GM23338 (cell line): Measurements from ENCODE around the gene PSD4. TPM values are rescaled to one million over a fixed set of nuclear protein-coding genes. Genes with fewer than 3 reads are reported as not detected.

Experiments used
- ATAC-seq: fragments of 200-7000 bp; cut with Tn5 transposase; 3 replicates; pipeline ENCODE4 v1.9.1; 2020
- DNase-seq: peaks from one replicate; pipeline ENCODE4 v3.0.0-alpha.2; 2015; ENCODE audit warnings: low spot score
- H2AFZ ChIP-seq: fragments of 200-600 bp; sonication (generic); 2 replicates; pipeline ENCODE4 v1.8.0; 2016; ENCODE audit warnings: antibody characterized with exemption, mild to moderate bottlenecking, moderate library complexity
- H3F3A ChIP-seq: fragments of 200-600 bp; sonication (generic); replicated peaks from 2 replicates; pipeline ENCODE4 v1.8.0; 2017; ENCODE audit warnings: antibody characterized with exemption, mixed run types, low read depth
- H3K27ac ChIP-seq: fragments of 200-600 bp; sonication (generic); 2 replicates; pipeline ENCODE4 v1.6.1; 2016; ENCODE audit warnings: low read depth
- H3K27me3 ChIP-seq: fragments of 200-600 bp; sonication (generic); 2 replicates; pipeline ENCODE4 v1.8.0; 2016; ENCODE audit warnings: mild to moderate bottlenecking, mixed run types, moderate library complexity; ENCODE audit not compliant: insufficient read depth
- H3K36me3 ChIP-seq: fragments of 200-600 bp; sonication (generic); 2 replicates; pipeline ENCODE4 v1.8.0; 2016; ENCODE audit warnings: mild to moderate bottlenecking; ENCODE audit not compliant: insufficient read depth
- H3K4me1 ChIP-seq: fragments of 200-600 bp; sonication (generic); 2 replicates; pipeline ENCODE4 v1.8.0; 2016; ENCODE audit warnings: mild to moderate bottlenecking, moderate library complexity; ENCODE audit not compliant: insufficient read depth
- H3K4me2 ChIP-seq: fragments of 200-600 bp; sonication (generic); 2 replicates; pipeline ENCODE4 v1.7.1; 2017; ENCODE audit warnings: mixed run types
- H3K4me3 ChIP-seq: fragments of 200-600 bp; sonication (generic); 2 replicates; pipeline ENCODE4 v1.6.1; 2016; ENCODE audit warnings: mixed run types
- H3K79me2 ChIP-seq: fragments of 200-600 bp; sonication (generic); replicated peaks from 2 replicates; pipeline ENCODE4 v1.8.0; 2017; ENCODE audit warnings: mild to moderate bottlenecking; ENCODE audit not compliant: insufficient read depth
- H3K9me2 ChIP-seq: fragments of 200-600 bp; sonication (generic); 2 replicates; pipeline ENCODE4 v1.8.0; 2017; ENCODE audit not compliant: insufficient read depth
- H4K20me1 ChIP-seq: fragments of 200-600 bp; sonication (generic); replicated peaks from 2 replicates; pipeline ENCODE4 v1.8.0; 2017; ENCODE audit warnings: mild to moderate bottlenecking; ENCODE audit not compliant: insufficient read depth
- H3K27ac Mint-ChIP-seq: 2 replicates; pipeline ENCODE4 v1.8.0; 2020; ENCODE audit warnings: inconsistent platforms, mild to moderate bottlenecking, moderate library complexity, mixed read lengths
- H3K27me3 Mint-ChIP-seq: 3 replicates; pipeline ENCODE4 v1.8.0; 2022; ENCODE audit warnings: low read depth, mild to moderate bottlenecking, moderate library complexity, mixed read lengths, inconsistent platforms; ENCODE audit not compliant: insufficient read depth, poor library complexity
- H3K36me3 Mint-ChIP-seq: 3 replicates; pipeline ENCODE4 v1.8.0; 2021; ENCODE audit warnings: low read depth, mild to moderate bottlenecking, inconsistent platforms, moderate library complexity, mixed read lengths
- H3K4me1 Mint-ChIP-seq: 3 replicates; pipeline ENCODE4 v1.8.0; 2020; ENCODE audit warnings: mild to moderate bottlenecking, inconsistent platforms, mixed read lengths
- H3K4me3 Mint-ChIP-seq: 3 replicates; pipeline ENCODE4 v1.8.0; 2021; ENCODE audit warnings: moderate library complexity, mild to moderate bottlenecking, inconsistent platforms, mixed read lengths
- H3K9me3 Mint-ChIP-seq: 3 replicates; pipeline ENCODE4 v1.8.0; 2020; ENCODE audit warnings: moderate library complexity, mild to moderate bottlenecking, inconsistent platforms, mixed read lengths
- CREB1 ChIP-seq: fragments of 250-450 bp; sonication (Bioruptor Pico); IDR thresholded peaks from 2 replicates; pipeline ENCODE4 v1.5.0; 2020; ENCODE audit warnings: low read depth, mild to moderate bottlenecking, moderate library complexity
- EZH2 ChIP-seq: fragments of 200-600 bp; sonication (generic); IDR thresholded peaks from one replicate; pipeline ENCODE4 v1.8.0; 2017; ENCODE audit warnings: antibody characterized with exemption, mild to moderate bottlenecking, low read depth; ENCODE audit not compliant: unreplicated experiment
- EZH2phosphoT487 ChIP-seq: fragments of 200-600 bp; sonication (generic); IDR thresholded peaks from one replicate; pipeline ENCODE4 v1.8.1; 2018; ENCODE audit warnings: antibody characterized with exemption; ENCODE audit not compliant: unreplicated experiment
- POLR2AphosphoS5 ChIP-seq: IDR thresholded peaks from 2 replicates; pipeline ENCODE4 v1.6.1; 2016; ENCODE audit warnings: antibody characterized with exemption, low read depth
- STAT1 ChIP-seq: IDR thresholded peaks from one replicate; pipeline ENCODE4 v1.6.1; 2016; ENCODE audit warnings: antibody characterized with exemption; ENCODE audit not compliant: unreplicated experiment
- ZNF114 ChIP-seq: fragments of 250-450 bp; sonication (Bioruptor Pico); IDR thresholded peaks from 2 replicates; pipeline ENCODE4 v1.5.0; 2020; ENCODE audit warnings: mild to moderate bottlenecking, moderate library complexity
- polyA plus RNA-seq: library from polyadenylated mRNA; unstranded; fragments of >200 nt; fragmentation: Nextera tagmentation; extraction: Ambion mirVana; gene quantifications from 2 replicates; pipeline ENCODE4 v1.2.1, GENCODE V29; 2016
- total RNA-seq: library from RNA; depleted of rRNA; stranded (reverse); fragments of >200 nt; shearing (Covaris generic); gene quantifications from 2 replicates; pipeline ENCODE4 v1.2.3, GENCODE V29; 2014
- TF ChIP-seq, protein P1 (sequence below), 2 experiments: fragments of 200-600 bp in 1 of 2; sonication (generic) in 1 of 2; conservative IDR thresholded peaks; 2 replicates each; pipeline versions ENCODE4 v1.5.1 to v1.6.1; 2016 to 2017; ENCODE audit warnings: antibody characterized with exemption in 2 of 2, low read depth in 2 of 2, mild to moderate bottlenecking in 2 of 2, moderate library complexity in 1 of 2
- TF ChIP-seq, protein P2 (sequence below): IDR thresholded peaks from 2 replicates; pipeline ENCODE4 v1.6.1; 2016; ENCODE audit warnings: antibody characterized with exemption
- TF ChIP-seq, protein P3 (sequence below): fragments of 250-450 bp; sonication (Bioruptor Pico); IDR thresholded peaks from 2 replicates; pipeline ENCODE4 v1.5.0; 2020; ENCODE audit warnings: mild to moderate bottlenecking, moderate library complexity
- TF ChIP-seq, protein P4 (sequence below): IDR thresholded peaks from one replicate; pipeline ENCODE4 v1.6.1; 2018; ENCODE audit warnings: antibody characterized with exemption; ENCODE audit not compliant: unreplicated experiment

PSD4 gene
- total and polyA plus RNA-seq, 2 experiments from 2014 or later = 0.06 to 0.66 TPM

DNA sequence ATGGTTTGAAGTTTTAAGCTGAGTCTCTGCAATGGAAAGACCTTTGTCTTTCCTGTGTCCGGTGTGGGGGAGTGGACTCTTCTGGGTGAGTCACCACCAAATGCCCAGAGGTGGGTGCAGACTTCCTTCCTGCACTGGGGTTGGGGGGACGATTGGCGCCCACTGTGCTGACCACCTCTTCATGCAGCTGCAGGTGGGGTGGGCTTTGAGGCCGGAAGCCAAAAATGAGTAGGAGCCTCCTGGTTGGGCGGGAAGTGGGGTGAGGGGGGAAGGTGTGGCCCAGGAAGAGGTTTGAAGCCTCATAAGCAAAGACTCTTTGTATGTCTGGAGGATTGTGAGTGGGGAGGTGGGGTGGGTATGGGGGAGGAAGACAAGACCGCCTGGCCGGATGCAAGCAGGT, 77.3 kb downstream of the PSD4 start (continued):
- TF ChIP-seq, protein P1, sequence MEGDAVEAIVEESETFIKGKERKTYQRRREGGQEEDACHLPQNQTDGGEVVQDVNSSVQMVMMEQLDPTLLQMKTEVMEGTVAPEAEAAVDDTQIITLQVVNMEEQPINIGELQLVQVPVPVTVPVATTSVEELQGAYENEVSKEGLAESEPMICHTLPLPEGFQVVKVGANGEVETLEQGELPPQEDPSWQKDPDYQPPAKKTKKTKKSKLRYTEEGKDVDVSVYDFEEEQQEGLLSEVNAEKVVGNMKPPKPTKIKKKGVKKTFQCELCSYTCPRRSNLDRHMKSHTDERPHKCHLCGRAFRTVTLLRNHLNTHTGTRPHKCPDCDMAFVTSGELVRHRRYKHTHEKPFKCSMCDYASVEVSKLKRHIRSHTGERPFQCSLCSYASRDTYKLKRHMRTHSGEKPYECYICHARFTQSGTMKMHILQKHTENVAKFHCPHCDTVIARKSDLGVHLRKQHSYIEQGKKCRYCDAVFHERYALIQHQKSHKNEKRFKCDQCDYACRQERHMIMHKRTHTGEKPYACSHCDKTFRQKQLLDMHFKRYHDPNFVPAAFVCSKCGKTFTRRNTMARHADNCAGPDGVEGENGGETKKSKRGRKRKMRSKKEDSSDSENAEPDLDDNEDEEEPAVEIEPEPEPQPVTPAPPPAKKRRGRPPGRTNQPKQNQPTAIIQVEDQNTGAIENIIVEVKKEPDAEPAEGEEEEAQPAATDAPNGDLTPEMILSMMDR (conservative IDR thresholded peaks at IDR 0.05; ENCODE audit: low read depth in 2 of 2) = no peak
- TF ChIP-seq EZH2phosphoT487 (no peak), CREB1 (CRISPR knock-in tag) (no peak), STAT1 (no peak)
- TF ChIP-seq, protein P2, sequence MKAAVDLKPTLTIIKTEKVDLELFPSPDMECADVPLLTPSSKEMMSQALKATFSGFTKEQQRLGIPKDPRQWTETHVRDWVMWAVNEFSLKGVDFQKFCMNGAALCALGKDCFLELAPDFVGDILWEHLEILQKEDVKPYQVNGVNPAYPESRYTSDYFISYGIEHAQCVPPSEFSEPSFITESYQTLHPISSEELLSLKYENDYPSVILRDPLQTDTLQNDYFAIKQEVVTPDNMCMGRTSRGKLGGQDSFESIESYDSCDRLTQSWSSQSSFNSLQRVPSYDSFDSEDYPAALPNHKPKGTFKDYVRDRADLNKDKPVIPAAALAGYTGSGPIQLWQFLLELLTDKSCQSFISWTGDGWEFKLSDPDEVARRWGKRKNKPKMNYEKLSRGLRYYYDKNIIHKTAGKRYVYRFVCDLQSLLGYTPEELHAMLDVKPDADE = no peak

DNA sequence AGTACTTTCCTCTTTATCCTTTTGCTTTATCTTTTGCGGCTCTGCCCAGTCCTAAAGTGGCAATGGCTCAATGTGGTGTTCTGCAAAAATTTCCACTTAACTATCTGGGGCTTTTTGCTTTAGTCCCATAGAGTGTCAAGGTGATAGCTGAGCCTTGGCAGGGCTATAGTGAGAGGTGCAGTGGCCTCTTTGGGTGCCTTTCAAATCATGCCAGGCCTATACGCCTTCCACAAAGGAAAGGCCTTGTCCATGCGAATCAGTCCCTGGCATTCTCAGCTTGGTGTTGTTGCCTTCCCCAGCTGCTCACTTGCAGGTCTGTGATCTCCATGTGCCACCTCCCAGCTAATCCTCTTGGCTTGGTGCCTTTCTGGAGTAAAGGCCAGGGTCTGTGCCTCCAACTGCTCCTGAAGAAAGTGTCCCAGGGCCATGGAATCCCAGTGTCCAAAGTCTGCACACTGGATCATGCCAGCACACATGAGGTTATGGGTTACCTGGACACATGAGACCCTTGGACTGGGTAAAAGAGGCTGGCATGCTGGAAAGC, 78.3 kb downstream of the PSD4 start:
- DNase-seq (no peak), ATAC-seq (no peak)
- Histone ChIP-seq H3K4me3 (no peak overlapping the region), H3K4me1 (peaks cover under 1% of the 10 kb centered on the region; the same call in 1 of the 2 replicates), H2AFZ (no peak overlapping the region), H3K27ac (no peak overlapping the region), H3F3A (no peaks in the 10 kb centered on the region), H4K20me1 (no peaks in the 10 kb centered on the region), H3K4me2 (no peak overlapping the region), H3K9me2 (no peaks in the 10 kb centered on the region), H3K79me2 (no peaks in the 10 kb centered on the region), H3K27me3 (no peaks in the 10 kb centered on the region), H3K36me3 (no peaks in the 10 kb centered on the region)
- peaks cover under 1% of the 10 kb centered on the region; the same call in 1 of the 3 replicates for H3K4me1 Mint-ChIP-seq
- H3K27ac Mint-ChIP-seq = no peak overlapping the region
- TF ChIP-seq EZH2 (no peak), ZNF114 (no peak), POLR2AphosphoS5 (no peak)
- TF ChIP-seq, protein P3, sequence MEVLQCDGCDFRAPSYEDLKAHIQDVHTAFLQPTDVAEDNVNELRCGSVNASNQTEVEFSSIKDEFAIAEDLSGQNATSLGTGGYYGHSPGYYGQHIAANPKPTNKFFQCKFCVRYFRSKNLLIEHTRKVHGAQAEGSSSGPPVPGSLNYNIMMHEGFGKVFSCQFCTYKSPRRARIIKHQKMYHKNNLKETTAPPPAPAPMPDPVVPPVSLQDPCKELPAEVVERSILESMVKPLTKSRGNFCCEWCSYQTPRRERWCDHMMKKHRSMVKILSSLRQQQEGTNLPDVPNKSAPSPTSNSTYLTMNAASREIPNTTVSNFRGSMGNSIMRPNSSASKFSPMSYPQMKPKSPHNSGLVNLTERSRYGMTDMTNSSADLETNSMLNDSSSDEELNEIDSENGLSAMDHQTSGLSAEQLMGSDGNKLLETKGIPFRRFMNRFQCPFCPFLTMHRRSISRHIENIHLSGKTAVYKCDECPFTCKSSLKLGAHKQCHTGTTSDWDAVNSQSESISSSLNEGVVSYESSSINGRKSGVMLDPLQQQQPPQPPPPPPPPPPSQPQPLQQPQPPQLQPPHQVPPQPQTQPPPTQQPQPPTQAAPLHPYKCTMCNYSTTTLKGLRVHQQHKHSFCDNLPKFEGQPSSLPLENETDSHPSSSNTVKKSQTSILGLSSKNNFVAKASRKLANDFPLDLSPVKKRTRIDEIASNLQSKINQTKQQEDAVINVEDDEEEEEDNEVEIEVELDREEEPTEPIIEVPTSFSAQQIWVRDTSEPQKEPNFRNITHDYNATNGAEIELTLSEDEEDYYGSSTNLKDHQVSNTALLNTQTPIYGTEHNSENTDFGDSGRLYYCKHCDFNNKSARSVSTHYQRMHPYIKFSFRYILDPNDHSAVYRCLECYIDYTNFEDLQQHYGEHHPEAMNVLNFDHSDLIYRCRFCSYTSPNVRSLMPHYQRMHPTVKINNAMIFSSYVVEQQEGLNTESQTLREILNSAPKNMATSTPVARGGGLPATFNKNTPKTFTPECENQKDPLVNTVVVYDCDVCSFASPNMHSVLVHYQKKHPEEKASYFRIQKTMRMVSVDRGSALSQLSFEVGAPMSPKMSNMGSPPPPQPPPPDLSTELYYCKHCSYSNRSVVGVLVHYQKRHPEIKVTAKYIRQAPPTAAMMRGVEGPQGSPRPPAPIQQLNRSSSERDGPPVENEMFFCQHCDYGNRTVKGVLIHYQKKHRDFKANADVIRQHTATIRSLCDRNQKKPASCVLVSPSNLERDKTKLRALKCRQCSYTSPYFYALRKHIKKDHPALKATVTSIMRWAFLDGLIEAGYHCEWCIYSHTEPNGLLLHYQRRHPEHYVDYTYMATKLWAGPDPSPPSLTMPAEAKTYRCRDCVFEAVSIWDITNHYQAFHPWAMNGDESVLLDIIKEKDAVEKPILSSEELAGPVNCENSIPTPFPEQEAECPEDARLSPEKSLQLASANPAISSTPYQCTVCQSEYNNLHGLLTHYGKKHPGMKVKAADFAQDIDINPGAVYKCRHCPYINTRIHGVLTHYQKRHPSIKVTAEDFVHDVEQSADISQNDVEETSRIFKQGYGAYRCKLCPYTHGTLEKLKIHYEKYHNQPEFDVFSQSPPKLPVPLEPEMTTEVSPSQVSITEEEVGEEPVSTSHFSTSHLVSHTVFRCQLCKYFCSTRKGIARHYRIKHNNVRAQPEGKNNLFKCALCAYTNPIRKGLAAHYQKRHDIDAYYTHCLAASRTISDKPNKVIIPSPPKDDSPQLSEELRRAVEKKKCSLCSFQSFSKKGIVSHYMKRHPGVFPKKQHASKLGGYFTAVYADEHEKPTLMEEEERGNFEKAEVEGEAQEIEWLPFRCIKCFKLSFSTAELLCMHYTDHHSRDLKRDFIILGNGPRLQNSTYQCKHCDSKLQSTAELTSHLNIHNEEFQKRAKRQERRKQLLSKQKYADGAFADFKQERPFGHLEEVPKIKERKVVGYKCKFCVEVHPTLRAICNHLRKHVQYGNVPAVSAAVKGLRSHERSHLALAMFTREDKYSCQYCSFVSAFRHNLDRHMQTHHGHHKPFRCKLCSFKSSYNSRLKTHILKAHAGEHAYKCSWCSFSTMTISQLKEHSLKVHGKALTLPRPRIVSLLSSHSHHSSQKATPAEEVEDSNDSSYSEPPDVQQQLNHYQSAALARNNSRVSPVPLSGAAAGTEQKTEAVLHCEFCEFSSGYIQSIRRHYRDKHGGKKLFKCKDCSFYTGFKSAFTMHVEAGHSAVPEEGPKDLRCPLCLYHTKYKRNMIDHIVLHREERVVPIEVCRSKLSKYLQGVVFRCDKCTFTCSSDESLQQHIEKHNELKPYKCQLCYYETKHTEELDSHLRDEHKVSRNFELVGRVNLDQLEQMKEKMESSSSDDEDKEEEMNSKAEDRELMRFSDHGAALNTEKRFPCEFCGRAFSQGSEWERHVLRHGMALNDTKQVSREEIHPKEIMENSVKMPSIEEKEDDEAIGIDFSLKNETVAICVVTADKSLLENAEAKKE (CRISPR knock-in tag) = no peak
- TF ChIP-seq, protein P4, sequence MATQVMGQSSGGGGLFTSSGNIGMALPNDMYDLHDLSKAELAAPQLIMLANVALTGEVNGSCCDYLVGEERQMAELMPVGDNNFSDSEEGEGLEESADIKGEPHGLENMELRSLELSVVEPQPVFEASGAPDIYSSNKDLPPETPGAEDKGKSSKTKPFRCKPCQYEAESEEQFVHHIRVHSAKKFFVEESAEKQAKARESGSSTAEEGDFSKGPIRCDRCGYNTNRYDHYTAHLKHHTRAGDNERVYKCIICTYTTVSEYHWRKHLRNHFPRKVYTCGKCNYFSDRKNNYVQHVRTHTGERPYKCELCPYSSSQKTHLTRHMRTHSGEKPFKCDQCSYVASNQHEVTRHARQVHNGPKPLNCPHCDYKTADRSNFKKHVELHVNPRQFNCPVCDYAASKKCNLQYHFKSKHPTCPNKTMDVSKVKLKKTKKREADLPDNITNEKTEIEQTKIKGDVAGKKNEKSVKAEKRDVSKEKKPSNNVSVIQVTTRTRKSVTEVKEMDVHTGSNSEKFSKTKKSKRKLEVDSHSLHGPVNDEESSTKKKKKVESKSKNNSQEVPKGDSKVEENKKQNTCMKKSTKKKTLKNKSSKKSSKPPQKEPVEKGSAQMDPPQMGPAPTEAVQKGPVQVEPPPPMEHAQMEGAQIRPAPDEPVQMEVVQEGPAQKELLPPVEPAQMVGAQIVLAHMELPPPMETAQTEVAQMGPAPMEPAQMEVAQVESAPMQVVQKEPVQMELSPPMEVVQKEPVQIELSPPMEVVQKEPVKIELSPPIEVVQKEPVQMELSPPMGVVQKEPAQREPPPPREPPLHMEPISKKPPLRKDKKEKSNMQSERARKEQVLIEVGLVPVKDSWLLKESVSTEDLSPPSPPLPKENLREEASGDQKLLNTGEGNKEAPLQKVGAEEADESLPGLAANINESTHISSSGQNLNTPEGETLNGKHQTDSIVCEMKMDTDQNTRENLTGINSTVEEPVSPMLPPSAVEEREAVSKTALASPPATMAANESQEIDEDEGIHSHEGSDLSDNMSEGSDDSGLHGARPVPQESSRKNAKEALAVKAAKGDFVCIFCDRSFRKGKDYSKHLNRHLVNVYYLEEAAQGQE = no peak
- H3K9me3 Mint-ChIP-seq = no peaks in the 10 kb centered on the region
- no peaks in the 10 kb centered on the region for H3K36me3 Mint-ChIP-seq
- H3K4me3 Mint-ChIP-seq = no peak overlapping the region
- no peaks in the 10 kb centered on the region for H3K27me3 Mint-ChIP-seq
